Measurements from ENCODE around the gene FGR.
"Not testable (repeated sequence)": the region's sequence is repeated elsewhere in the genome, so short reads cannot be mapped to it uniquely, and the experiment has no call there.

The FGR gene

DNA sequence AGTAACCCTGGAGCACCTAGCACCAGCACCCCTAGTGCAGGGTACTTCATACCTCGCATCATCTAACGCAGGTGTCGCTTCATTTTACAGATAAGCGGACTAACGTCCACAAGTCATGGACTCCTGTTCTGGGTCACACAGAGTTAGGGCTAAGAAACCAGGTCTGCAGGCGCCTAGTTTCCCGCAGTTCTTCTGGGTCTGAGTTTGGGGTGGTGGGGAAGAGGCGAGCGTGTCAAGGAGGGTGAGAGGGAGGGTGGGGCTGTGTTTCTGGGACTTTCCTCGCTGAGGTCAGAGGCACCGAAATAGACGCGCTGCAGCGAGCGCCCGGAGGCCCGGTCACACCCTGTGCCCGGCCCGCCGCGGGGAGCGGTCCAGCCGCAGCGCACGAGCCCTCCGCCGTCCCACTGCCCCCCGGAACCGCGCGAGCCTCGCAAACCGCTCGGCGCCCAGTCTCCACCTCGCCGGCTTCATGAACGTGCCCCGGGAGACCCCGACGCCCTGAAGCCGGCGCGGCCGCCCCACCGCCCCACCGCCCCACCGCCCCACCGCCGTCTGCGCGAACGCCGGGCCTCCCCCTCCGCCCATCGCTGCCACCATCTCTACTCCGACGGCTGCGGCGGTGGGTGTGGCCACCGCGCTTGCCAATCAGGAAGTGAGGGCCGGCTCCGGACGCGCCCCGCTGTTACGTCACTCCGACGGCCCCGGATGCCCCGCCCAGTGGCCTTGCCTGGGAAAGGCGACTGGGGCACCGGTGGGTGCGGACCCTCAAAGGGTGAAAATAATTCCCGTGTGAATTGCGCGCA lies 24.7 kb upstream of the FGR start:
- DNase-seq: peak; percentile 91

DNA sequence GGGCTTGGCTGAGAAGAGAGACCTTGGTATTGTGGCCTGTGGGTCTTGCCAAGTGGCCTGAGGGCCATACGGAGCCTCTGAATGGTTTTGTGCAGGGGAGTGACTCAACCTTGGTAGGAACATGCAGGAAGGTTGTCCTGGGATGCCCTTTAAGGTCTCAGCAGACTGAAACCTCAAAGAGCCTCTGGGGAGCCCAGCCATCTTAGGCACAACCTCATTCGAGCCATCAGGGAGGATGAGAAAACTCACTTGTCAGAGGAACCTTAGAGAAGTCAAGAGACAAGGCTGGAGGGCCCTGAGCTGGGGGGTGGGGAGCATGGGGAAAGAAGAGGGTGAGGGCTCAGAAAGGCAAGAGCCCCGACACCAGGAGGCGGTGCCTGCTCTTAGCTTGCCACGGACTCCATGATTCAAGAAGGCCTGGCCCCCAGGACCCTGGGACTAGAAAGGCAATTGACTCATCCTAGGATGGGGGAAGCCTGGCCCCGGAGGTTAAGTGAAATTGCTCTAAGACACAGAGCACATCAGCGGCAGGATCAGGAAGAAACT lies 24.0 kb upstream of the FGR start:
- no peak for DNase-seq

DNA sequence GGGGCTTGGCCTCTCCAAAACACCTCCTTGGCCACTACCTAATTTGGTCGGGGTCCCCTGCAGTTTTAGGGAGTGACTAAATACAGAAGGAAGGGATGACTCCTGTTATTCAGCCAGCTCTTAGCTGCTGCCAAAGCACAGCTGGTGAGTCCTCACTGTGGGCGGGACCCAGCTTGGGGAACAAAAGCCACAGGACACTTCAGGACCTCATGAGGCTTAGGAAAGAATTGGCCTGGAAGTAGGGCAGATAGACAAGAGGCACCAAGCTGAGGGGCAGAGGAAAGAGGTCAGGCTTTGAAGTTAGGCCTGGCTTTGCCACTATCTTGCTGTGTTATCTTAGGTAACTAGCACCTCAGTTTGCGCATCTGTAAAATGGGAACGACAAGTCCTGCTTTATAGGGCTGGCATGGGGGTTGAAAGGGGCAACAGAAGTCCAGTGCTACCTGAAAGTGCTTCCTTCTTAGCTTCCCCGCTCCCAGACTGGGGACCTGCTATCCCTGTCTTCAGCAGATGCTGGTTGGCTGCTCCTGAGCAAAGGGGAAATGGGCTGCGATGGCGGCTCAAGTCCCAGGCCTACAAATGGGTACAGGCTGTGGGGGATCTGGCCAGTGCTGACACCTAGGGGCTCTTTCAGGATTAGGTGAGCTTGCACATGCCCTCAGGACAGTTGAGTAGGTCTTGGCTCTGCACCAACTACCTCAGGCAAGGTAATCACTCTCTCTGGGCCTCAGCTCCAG lies 21.3 kb upstream of the FGR start:
- DNase-seq: no peak

DNA sequence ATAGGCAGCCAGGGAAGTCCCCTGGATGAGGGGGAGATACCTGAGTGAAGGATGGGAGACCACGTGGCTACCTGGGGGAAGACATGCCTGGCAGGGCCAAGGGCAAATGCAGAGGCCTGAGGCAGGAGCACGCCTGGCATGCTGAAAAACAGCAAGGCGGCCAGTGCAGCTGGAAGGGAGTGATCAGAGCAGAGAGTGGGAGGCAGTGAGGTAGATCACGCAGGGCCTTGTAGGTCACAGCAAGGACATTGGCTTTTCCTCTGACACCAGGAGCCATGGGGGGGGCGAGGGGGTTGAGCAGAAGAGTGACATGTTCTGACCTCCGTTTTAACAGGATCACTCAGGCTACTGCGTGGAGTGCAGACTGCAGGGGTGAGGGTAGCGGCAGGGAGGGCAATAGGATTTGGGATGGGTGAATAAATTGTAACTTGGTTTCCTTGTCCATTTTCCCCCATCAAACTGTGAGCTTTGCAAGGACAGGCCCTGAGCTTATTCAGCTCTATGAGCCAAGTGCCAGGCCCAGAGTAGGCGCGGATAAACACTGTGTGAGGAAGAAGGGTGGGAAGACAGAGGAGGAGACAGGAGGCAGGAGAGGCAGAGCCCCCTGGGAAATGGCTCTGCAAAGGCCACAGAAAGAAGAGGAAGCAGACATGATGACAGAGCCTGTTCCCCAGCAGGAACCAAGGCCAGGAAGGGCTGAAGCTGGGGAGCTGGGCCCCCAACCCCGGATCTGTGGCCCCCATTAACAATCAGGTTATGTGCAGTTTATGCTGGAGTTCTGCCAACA lies 20.4 kb upstream of the FGR start:
- DNase-seq: no peak

DNA sequence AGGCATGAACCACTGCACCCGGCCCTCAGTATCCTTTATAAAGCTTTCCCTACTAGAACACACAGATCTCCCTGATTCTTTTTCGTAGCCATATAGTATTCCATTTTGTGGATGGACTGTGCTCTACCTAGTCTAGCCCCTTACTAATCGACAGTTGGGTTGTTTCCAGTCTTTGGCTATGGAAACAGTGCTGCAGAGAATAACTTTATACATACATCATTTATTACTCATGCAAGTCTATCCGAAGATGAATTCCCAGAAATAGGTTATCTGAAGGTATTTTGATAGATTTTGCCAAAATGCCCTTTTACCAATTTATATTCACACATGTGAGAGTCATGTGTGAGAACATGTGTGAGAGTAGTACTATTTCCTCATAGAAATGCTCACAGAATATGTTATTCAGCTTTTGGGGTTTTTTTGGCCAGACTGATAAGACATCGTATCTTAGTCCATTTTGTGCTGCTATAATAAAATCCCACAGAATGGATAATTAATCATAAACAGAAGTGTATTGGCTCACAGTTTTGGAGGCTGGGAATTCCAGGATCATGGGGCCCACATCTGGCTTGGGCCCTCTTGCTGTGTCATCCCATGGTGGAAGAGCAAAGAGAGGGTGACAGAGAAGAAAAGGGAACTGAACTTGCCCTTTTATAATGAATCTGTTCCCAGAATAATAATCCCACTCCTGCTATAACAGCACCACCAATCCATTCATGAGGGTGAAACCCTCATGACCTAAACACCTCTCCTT lies 17.3 kb upstream of the FGR start:
- no peak for DNase-seq

DNA sequence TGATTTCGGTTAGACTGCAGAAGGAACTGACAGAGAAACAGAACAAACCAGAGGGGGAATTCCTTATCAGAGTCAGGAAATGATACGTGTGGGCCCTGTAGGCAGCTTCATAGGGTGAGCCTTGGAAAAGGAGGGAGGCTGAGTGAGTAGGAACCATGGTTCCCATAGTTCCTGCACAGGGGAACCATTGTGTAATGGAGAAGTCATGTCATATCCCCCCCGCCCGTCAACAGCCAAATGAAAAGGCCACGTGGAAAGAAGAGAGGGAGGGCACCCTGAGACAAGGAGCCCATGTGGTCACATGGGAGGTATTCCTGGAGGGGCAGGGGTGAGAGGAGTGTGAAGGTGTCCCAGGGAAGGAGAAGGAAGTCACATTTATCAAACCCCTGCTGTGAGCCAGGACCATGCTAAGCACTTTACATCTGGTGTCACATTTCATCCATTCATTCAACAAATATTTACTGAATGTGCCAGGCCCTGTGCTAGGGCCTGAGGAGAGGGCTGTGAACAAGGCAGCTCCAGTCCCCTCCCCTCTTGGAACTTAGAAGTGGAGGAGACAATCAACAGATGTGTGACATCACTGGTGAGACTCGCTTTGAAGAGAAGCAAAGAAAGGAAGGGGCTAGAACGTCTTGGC lies 15.7 kb upstream of the FGR start:
- no peak for DNase-seq

DNA sequence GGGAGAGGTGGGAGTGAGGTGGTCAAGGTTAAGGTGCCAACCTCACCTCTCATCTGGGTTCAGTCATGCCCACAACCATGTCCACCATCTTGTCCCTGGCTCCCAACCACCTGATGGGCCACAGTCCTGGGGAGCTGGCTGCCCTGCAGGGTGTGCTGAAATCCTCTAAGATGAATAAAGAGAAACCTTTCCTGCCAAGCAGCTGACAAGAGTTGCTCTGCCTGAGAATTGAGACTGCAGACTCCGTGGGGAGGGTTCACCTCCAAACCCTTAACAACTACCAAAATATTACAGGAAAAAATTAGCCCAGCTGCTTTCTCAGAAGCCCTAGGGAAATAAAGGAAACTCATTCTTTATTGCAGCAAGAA lies 15.2 kb upstream of the FGR start:
- DNase-seq: no peak

DNA sequence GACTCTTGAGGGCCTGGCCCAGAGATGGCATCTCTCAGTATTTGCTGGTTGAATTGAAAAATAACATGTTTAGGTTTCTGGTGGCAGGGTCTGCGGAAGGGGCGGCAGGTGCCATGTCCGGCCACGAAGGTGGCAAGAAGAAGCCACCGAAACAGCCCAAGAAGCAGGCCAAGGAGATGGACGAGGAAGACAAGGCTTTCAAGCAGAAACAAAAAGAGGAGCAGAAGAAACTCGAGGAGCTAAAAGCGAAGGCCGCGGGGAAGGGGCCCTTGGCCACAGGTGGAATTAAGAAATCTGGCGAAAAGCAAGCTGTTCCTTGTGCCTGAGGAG lies 14.3 kb upstream of the FGR start:
- DNase-seq: no peak

DNA sequence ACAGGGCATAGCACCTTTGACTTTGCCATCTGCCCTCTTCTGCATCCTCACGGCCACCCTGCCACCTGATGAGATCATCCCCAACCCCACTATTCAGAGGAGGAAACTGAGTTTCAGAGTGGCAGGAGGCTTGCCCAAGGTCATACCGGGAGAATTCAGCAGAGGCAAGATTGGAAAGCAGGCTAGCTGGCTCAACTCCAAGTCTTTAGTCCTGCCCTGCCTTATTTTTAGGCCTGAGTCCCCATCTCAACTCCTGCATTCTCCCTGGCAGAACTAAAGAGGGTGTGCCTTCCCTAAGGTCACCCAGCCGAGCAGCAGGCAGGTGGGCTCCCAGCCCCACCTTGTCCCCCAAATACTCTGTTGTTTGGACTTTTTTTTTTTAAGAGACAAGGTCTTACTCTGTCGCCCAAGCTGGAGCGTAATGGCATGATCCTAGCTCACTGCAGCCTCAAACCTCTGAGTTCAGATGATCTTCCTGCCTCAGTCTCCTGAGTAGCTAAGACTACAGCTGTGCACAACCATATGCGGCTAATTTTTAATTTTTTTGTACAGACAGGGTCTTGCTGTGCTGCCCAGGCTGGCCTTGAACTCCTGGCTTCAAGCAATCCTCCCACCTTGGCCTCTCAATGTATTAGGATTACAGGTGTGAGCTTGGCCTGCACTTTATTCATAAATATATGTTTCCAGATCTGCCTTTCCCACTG lies 13.8 kb upstream of the FGR start:
- DNase-seq: no peak

DNA sequence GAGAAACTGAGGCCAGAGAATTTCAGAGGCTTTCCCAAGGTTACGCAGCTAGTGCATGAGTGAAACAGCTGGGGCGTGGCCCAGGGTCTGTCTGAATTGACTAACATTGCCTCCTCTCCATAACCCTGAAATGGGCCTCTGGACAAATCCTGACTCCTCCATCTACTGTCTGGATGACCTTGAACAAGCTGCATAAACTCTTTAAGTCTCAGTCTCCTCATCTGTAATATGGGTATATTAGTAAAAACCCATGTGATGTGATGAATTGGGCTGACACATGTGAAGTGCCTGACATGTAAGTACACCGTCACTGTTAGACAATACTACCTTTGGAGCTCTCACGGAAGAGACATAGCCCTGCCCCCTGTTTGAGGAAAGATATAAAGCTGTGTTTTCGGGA lies 12.3 kb upstream of the FGR start:
- DNase-seq: no peak

DNA sequence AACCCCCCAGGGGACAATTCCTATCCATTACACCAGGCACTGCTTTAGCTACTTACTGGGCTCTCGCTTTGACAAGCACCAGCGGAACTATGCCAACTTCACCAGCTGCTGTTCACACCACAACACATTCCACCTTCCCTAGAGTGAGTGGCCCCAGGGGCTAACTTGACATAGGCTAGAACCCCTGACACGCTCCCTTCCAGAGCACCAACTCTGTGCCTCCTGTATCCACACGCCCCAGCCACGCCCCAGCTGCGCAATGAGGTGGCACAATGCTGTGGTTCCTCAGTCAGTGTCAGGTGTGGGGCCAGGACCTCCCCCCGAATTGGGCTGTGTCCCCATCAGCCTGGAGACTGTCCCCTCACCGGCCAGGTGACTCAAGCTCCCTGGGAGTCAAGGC lies 11.7 kb upstream of the FGR start:
- DNase-seq: no peak

DNA sequence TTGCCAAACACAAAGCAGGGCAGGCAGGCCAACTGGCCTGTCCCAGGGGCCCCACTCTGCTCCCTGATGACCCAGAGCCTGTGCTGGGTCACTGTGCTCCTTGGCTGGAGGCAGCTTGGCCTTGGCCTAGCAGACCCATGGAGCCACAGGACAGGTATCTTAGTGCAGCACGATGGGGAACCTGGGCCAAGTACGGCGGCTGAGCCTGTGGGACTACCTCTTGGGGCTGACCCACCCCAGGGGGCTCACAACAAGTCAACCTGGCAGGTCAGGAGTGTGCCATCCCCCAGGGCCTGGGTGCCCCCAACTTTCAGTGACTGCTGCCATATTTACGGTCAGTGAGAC lies 10.1 kb upstream of the FGR start:
- no peak for DNase-seq

DNA sequence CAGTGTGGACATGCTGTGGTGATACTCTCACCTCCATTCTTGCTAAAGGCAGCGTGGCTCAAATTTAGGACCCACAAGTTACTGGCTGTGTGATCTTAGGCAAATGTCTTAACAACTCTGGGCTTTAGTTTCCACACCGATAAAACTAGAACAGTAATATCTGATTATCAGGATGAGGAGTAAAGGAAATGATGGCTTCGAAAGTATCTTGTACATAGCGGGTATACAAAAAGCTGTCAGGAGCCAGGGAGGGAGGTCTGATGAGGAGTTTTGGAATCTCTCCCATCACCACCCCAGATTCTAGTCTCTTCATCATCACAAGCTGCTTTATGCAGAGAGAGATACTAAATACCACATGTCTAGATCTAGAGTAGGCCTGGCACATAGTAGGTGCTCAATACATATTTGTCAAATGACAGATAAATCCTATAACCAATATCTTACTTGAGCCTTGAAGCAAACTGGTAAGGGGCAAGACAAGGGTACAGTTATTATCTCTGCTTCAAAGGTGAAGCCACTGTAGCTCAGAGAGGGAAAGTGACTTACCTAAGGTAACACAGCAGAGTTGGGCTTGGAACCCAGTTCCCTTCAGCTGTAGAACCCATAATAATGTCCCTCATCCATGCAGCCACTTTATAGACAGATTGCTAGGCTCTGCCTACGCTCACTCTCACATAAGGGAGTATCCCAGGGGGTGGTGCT lies 9.5 kb upstream of the FGR start:
- DNase-seq: no peak

DNA sequence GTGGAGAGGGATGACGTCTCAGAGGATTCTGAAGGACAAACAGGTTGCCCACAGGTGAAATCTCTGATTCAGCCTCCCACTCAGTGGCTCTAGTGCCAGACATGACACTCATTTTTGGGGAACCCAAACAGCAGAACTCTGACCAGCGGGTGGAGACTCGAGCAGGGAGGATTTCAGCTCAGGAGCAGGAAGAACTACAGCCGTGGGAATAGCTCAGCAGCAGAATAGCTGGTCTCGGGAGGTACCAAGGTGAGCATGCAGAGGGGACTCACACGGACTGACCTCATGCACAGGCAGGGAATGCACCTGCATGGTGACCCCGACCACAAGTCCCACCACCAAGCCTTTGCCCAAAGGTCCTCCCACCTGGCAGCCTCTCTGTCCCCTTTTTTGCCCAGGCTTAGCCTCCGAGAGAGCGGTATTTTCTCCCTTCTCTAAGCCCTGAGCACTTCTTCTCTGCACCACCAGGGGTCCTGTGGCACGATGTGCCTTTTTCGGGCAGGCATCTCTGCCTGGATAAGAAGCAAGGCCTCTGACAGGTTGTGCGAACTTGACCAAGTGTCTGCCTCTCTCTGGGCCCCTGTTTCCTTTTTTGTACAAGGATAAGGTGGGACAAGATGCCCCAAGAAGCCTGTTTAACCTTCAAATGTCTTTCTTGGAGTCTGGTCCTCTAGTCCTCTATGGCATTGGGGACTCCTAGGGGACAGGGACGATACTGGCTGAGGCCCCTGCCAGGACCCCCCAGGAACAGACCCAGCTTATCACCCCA lies 8.8 kb upstream of the FGR start:
- DNase-seq: peak; percentile 84

DNA sequence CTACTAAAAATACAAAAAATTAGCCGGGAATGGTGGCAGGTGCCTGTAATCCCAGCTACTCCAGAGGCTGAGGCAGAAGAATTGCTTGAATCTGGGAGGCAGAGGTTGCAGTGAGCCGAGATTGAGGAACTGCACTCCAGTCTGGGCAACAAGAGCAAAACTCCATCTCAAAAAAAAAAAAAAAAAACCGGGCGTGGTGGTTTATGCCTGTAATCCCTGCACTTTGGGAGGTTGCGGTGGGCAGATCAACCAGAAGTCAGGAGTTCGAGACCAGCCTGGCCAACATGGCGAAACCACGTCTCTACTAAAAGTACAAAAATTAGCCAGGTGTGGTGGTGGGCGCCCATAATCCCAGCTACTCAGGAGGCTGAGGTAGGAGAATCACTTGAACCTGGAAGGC lies 5.5 kb upstream of the FGR start:
- not testable (repeated sequence) for DNase-seq

DNA sequence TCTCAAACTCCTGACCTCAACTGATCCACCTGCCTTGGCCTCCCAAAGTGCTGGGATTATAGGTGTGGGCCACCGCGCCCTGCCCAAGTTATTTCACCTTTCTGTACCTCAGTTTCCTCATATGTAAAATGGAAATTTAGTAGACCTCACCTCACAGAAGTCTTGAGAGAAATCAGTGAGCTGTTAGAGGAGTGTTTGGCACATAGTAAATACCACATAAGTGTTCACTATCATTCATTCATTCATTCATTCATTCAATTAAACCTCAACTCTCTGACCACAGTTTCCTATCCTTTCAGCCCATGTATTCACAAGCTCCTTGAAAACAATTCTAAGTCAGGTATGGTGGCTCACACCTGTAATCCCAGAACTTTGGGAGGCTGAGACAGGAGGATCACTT lies 3.8 kb upstream of the FGR start:
- DNase-seq: no peak

DNA sequence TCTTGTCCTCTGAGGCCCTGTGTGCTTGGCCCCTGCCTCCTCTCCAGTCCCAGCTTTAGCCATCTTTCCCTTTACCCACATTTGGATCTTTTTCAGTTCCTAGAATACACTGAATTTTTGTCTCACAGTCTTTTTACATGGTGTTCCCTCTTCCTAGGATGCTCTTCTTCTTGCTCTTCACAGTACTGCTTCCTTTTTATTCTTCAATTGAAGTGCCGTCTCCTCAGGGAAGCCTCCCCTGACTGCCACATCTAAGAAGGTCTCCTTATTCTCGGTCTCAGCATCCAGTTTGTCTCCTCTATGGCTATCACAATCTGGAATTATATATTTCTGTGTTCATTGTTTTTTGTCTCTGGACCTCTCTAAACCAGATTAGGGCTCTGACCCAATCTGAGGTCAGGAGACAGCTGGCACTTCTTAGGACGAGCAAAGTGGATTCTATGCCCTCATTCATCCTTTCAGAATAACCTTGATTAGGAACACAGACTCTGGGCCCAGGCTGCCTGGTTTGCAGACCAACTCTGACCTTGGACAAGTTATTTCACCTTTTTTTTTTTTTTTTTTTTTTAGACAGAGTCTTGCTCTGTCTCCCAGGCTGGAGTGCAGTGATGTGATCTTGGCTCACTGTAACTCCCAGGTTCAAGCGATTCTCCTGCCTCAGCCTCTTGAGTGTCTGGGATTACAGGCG lies 3.2 kb upstream of the FGR start:
- no peak for DNase-seq

DNA sequence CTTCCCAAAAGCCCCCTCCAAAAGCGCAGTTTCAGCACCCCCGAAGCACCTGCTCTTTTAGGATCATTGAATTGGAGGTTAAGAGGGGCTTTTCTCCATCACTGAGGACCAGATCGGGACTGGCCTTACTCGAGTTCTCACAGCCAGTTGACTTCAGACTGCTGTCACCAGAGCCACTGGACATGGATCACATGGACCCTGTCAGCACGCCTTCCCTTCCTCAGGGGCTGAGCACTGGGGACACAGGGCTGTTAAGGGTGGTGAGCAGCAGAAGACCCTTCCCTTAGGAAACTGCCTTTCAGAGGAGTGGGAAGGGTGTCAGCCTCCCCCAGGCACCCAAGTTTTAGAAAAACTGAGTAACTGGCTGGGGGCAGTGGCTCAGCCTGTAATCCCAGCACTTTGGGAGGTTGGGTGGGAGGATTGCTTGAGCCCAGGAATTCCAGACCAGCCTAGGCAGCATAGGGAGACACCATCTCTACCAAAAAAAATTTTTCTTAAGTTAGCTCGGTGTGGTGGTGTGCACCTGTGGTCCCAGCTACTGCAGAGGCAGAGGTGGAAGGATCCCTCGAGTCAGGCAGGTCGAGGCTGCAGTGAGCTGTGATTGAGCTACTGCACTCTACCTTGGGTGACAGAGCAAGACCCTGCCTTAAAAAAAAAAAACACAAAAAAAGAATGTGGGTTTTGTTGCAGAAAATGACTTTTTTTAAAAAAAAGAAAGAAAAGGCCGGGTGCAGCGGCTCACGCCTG lies 584 bp upstream of the FGR start:
- DNase-seq: no peak
